GM18861 (cell line): Measurements from ENCODE around the gene MAP3K1.

Experiments
- ATAC-seq: cut with Tn5 transposase; IDR thresholded peaks from one replicate; pipeline ENCODE4 v1.9.1; 2021; ENCODE audit not compliant: unreplicated experiment

The MAP3K1 gene

GRCh38 chr5:56845277-56845676 lies 29.9 kb downstream of the MAP3K1 start:
- ATAC-seq, result no peak

DNA sequence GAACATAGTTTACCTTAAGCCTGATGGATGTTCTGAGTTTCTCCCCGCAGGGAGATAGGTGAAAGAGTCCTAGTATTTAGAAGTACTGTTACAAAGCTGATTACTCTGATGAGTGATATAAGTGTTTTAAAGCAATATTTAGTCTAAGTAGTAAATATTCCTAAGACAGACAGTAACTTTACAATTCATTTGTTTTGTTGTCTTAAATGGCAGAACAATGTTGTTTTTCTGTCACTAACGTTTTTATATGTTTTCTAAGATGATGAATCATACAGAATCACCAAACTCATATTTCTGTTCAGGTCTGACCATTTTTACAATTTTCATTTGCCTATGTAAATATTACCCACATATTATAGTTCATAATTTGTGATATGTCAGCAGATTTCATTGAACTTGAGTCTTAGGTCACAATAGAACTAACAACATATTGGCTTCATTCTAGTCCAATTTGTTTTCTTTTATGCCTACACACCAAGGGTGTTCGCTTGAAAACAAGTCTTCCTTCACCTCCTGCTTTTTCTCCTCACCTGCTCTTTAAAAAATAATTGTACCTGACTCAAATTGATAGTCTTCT lies 30.6 kb downstream of the MAP3K1 start:
- no peak for ATAC-seq

DNA sequence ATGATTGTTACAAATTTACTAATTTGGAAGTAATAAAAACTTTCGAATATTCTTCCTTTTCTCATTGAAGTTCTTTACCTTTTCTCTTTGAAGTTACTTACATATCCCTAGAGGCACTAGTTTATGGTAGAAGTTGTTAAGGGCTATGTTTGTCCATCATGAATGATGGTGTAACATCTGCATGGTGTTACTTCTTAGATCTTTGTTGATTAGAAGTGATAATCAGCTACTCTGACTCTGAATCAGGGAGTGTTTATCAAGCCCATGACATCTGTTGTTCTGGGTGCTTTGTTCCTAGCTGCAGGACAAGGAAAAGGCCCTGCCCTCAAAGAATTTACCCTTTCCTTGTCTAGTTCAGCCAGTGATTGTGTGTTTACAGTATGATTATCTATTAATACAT lies 32.9 kb downstream of the MAP3K1 start:
- no peak for ATAC-seq

- ATAC-seq, result no peak
These were observed 34.3 kb downstream of the MAP3K1 start for GRCh38 chr5:56849671-56850070.

DNA sequence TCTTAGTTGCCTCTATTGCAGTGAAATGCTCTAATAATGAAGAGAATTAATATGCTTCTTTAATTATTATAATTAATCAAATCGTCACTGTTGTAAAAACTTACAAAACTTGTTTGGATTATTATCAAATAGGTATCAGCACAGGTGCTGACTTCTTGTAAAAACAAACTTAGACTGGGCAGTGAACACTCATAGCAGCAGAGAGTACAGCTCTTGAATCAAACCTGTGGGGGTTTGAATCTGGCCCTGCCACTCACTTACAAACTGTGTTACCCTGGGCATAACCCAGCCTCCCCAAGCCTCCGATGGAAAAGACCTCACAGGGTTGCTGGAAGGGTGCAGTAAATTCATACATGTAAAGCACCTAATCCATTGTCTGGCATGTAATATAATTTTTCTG lies 35.1 kb downstream of the MAP3K1 start:
- no peak for ATAC-seq

DNA sequence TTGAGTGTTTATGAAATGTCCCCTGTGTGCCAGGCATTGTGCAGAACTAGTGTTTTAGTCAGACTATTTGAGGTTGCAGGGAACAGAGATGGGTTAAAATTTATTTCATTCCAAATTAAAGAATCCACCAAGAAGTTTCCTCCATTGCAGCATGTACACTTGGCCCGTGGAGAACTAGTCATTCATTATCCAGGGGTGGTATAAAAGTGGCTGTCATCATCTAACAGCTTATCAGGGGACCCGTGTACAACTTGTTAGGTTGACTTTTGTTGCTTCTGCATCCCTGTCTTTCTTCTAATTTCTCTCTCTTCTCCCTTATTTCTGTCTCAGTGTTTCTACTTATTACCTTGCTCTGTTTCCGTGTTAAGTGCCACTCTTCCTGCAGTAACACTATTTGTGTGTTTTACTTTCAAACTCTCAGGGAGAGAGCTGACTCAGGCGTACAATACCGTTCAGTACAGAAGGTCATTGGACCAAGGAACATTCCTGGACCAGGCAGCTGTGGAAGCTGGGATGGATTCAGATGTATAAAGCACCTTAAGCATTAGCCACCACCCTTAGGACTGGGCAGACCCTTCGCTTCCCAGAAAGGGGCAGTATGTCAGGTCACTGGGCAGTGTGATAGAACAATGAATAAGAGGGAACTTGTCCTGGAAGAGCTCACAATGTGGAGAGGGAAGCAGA lies 36.1 kb downstream of the MAP3K1 start:
- ATAC-seq, result no peak

GRCh38 chr5:56852228-56853000 lies 37.1 kb downstream of the MAP3K1 start:
- ATAC-seq, result no peak

DNA sequence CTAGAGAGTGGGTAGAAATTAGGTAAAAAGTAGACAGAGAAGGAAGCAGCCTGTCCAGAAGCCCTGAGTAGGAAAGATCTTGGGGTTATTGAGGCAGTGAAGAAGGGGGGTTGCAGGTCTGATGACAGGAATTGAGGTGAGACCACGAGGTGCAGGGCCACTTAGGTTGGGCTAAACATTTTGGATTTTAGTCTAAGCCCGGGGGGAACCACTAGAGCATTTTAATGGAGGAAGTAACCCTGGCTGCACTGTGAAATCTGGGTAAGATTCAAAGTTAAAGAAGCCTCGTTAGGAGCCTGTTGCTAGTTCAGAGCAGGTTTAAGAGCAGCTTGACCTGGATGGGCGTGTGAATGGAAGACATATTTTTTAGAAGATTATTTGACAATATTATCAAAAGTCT lies 38.3 kb downstream of the MAP3K1 start:
- no peak for ATAC-seq

DNA sequence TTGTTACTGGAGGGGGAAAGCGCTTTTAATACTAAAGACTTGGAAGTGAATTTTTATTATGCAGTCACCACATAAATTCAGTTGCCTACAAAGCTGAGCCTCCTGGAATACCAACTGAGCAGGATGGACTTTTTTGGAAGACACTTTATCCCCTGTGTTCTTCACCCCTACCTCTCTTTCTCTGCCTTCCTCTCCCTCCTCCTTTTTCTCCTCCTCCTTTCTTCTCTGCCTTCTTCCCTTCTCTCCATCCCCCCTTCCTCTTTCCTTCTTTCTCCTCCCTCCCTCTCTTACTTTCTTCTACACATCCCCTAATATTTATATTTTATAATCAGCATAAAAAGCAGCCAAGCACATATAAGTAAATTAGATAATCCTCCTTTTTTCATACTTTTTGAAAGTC lies 39.6 kb downstream of the MAP3K1 start:
- ATAC-seq, result no peak

- no peak for ATAC-seq
These were observed 41.3 kb downstream of the MAP3K1 start for GRCh38 chr5:56856541-56857178.

DNA sequence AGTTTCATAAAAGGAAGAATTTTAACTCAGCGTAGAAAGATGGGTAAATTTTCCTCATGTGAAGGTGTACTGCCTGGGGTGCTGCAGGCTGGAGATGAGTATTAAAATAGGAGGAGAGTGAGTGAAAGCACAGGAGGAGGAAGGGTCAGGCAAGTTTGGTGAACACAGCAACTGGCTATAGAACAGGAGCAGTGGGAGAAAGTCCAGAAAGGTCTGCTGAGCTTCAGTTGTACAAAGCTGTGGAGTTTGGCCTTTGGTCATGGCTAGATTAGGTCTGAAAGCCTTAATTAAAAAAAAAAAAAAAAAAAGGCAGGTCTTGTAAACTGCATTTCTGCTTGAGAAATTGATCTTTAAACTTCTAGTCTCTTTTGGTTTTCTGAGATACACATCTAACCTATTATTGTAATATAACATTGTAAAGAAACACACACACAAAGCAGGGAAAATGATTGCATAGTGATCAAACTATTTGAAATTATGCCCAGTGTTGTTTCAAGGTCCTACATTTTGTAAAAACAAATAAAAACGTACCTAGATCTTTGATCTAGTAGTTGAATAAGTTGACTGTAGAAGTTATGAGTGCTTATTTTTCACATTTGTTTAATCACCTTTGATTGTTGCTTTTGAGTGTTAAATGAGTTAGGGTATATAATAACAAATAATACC lies 43.6 kb downstream of the MAP3K1 start:
- ATAC-seq, result no peak

DNA sequence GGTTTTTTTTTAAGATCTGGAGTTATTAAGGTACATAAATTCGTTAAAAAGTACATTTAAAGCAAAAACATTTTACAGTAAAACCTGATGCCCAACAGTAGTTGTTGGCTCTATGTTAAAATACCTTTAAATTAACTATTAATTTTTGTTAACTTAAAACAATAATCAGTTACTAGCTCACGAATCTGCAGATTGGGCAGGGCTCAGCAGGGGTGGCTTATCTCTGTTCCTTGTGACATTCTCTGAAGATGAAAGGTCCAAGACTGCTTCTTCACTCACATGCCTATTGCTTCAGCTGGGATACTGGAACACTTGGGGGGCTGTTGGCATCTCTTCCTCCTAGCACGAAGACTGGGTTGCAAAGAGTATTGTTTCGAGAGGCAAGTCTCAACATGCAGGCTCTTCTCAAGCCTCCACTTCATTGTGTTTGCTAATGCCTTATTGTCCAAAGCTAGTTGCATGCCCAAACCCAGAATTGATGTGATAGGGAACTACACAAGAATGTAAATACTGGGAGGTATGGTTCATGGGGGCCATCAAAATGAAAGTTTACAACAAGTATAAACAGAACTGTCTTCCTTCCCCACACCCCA lies 46.6 kb downstream of the MAP3K1 start:
- ATAC-seq, result no peak

GRCh38 chr5:56862909-56863308 lies 47.6 kb downstream of the MAP3K1 start:
- ATAC-seq, result no peak

- ATAC-seq, result no peak
These were observed 56.4 kb downstream of the MAP3K1 start for GRCh38 chr5:56871777-56872176.

DNA sequence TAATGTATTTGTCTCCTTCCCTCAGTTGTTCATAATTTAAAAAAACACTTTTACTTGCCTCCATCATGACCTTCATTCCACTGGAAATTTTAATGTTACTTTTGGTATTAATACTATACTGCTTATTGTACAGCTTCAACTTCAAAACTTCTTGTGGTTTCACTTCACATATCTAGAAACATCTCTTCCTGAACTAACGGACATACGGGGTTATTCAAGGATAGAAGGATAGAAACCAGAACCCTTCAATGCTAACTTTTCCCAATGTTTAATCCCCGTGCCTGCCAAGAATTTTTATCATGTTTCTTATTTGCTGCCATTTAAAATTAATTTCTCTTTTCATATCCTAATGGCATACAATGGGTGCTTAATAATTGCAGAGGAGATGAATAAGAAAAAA lies 57.7 kb downstream of the MAP3K1 start:
- ATAC-seq, result no peak

GRCh38 chr5:56876327-56876726 lies 61.0 kb downstream of the MAP3K1 start:
- no peak for ATAC-seq

DNA sequence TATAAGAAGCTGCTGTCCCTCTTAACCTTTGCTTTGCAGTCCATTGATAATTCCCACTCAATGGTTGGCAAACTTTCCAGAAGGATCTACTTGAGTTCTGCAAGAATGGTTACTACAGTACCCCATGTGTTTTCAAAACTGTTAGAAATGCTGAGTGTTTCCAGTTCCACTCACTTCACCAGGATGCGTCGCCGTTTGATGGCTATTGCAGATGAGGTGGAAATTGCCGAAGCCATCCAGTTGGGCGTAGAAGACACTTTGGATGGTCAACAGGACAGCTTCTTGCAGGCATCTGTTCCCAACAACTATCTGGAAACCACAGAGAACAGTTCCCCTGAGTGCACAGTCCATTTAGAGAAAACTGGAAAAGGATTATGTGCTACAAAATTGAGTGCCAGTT lies 66.2 kb downstream of the MAP3K1 start:
- no peak for ATAC-seq

DNA sequence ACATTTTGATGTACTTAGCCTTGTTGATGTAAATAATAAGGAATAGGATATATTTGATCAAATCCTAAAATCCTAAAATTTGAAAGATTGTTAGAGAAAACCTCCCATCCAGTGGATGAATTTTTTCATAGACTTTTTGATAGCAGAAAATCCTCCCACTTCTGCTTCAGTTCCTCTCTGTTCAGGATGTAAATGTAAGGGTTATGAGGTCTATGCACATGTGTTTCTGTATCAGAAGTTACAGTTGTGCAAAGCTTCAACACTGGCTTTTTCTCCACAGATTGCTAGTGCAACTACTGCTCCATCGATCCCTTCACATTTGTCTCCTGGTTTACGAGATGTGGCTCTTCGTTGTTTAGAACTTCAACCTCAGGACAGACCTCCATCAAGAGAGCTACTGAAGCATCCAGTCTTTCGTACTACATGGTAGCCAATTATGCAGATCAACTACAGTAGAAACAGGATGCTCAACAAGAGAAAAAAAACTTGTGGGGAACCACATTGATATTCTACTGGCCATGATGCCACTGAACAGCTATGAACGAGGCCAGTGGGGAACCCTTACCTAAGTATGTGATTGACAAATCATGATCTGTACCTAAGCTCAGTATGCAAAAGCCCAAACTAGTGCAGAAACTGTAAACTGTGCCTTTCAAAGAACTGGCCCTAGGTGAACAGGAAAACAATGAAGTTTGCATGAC lies 78.1 kb downstream of the MAP3K1 start:
- no peak for ATAC-seq

- no peak for ATAC-seq
These were observed 81.4 kb downstream of the MAP3K1 start for GRCh38 chr5:56896763-56897162.

- no peak for ATAC-seq
These were observed 82.9 kb downstream of the MAP3K1 start for GRCh38 chr5:56898213-56898612.
